Naive thymus-derived CD4-positive, alpha-beta T cell (primary cell): ENCODE measurements around the gene CST2. TPM values are rescaled to one million over a fixed set of nuclear protein-coding genes. Genes with fewer than 3 reads are reported as not detected.
"Not testable (repeated sequence)": the region's sequence is repeated elsewhere in the genome, so short reads cannot be mapped to it uniquely, and the experiment has no call there.

ENCODE experiments used
- ATAC-seq: fragments of 150-1000 bp; cut with Tn5 transposase; 2 replicates; pipeline ENCODE4 v1.10.0; 2021; ENCODE audit warnings: mild to moderate bottlenecking, moderate library complexity
- CTCF ChIA-PET: fragments of 350-600 bp; sonication (Branson Sonifier 250); formaldehyde crosslinking; loops from one replicate; lab custom pipeline; 2021; ENCODE audit warnings: antibody characterized with exemption; lab: Charles Lee
- POLR2A ChIA-PET: fragments of 350-600 bp; sonication (Branson Sonifier 250); formaldehyde crosslinking; loops from one replicate; lab custom pipeline; 2021; ENCODE audit warnings: antibody characterized with exemption, inconsistent platforms; lab: Charles Lee
- DNase-seq, 9 donors: peaks; one replicate each; pipeline versions ENCODE4 v3.0.0 to v3.0.0-alpha.2; 2020 to 2022; ENCODE audit warnings: mixed read lengths in 1 of 9
- H3K27ac ChIP-seq: one replicate; pipeline ENCODE4 v1.7.0; 2013; ENCODE audit warnings: mild to moderate bottlenecking, low read depth, low read length, moderate library complexity
- H3K27me3 ChIP-seq, 2 donors: one replicate each; pipeline ENCODE4 v1.7.0; 2013; ENCODE audit warnings: low read length in 2 of 2, mild to moderate bottlenecking in 2 of 2, moderate library complexity in 2 of 2; ENCODE audit not compliant: control insufficient read depth in 2 of 2, insufficient read depth in 2 of 2
- H3K36me3 ChIP-seq, 3 experiments: 1 replicate in 2 of 3; 2 replicates in 1 of 3; pipeline ENCODE4 v1.7.0; 2013; ENCODE audit warnings: low read length in 3 of 3, mild to moderate bottlenecking in 3 of 3, moderate library complexity in 1 of 3; ENCODE audit not compliant: insufficient read depth in 3 of 3, control insufficient read depth in 2 of 3
- H3K4me1 ChIP-seq, 2 donors: one replicate each; pipeline ENCODE4 v1.7.0; 2013; ENCODE audit warnings: low read length in 2 of 2, mild to moderate bottlenecking in 2 of 2, moderate library complexity in 1 of 2; ENCODE audit not compliant: control insufficient read depth in 2 of 2, insufficient read depth in 2 of 2
- H3K4me3 ChIP-seq: 2 replicates; pipeline ENCODE4 v1.7.0; 2013; ENCODE audit warnings: mild to moderate bottlenecking, low read length
- H3K9me3 ChIP-seq, 3 experiments: 1 replicate in 2 of 3; 2 replicates in 1 of 3; pipeline ENCODE4 v1.7.0; 2013; ENCODE audit warnings: low read length in 3 of 3; ENCODE audit not compliant: control insufficient read depth in 2 of 3
- H3K27ac Mint-ChIP-seq, 9 donors: one replicate each; pipeline ENCODE4 v1.8.0; 2020 to 2022; ENCODE audit warnings: mixed read lengths in 9 of 9, mild to moderate bottlenecking in 8 of 9, moderate library complexity in 5 of 9, inconsistent platforms in 2 of 9
- H3K27me3 Mint-ChIP-seq, 5 donors: one replicate each; pipeline ENCODE4 v1.8.0; 2021 to 2022; ENCODE audit warnings: mixed read lengths in 5 of 5, mild to moderate bottlenecking in 1 of 5
- H3K36me3 Mint-ChIP-seq, 5 donors: one replicate each; pipeline ENCODE4 v1.8.0; 2020 to 2022; ENCODE audit warnings: mixed read lengths in 5 of 5, mild to moderate bottlenecking in 3 of 5, inconsistent platforms in 1 of 5
- H3K4me1 Mint-ChIP-seq, 7 donors: one replicate each; pipeline ENCODE4 v1.8.0; 2020 to 2022; ENCODE audit warnings: mixed read lengths in 7 of 7, mild to moderate bottlenecking in 3 of 7, inconsistent platforms in 1 of 7
- H3K4me3 Mint-ChIP-seq, 10 donors: one replicate each; pipeline ENCODE4 v1.8.0; 2020 to 2022; ENCODE audit warnings: mild to moderate bottlenecking in 10 of 10, mixed read lengths in 10 of 10, moderate library complexity in 6 of 10, inconsistent platforms in 2 of 10
- H3K9me3 Mint-ChIP-seq, 11 donors: one replicate each; pipeline ENCODE4 v1.8.0; 2020 to 2022; ENCODE audit warnings: mixed read lengths in 11 of 11, mild to moderate bottlenecking in 4 of 11, inconsistent platforms in 1 of 11, moderate library complexity in 1 of 11
- intact Hi-C, 2 donors: fragments of 100-400 bp; cut with micrococcal nuclease; formaldehyde crosslinking; loops; one replicate each; pipeline ENCODE4 v1.15.1; 2023
- polyA plus RNA-seq, 2 donors: library from polyadenylated mRNA; unstranded; fragments of 300-500 nt; fragmentation: Illumina TruSeq; gene quantifications; one replicate each; pipeline ENCODE4 v1.2.3, GENCODE V29; 2021
- total RNA-seq, 6 experiments: library from RNA in 5 of 6; stranded (reverse) in 5 of 6; gene quantifications; 1 replicate in 5 of 6; 2 replicates in 1 of 6; pipeline ENCODE4 v1.2.3 and lab custom pipeline; 2021 to 2026

The CST2 gene
- total and polyA plus RNA-seq, 7 experiments from 2014 or later, result not detected

DNA sequence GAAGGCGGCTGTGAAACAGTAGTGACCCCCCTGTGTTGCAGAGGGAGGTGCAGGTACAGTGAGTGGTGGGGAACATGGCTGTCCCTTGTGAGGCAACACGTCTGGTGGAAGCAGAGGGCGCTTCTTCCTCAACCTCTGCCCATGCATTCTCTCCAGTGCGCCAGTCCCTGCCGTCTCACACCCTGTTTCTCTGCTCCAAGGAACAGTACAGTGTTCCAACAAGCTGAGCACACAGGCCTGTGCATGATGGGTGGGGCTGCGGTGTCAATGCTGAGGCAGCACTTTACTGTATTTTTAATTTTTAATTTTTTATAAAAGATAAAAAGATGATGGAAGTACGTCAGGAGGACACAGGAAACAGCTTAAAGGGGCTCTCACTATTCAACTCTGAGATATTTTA, 32.5 kb downstream of the CST2 start:
- Mint-ChIP-seq H3K36me3 (no peaks in the 10 kb centered on the region), H3K27me3 (peaks cover 12 to 39% (median 20%) of the 10 kb centered on the region in 5 donors), H3K4me3 (no peak overlapping the region), H3K27ac (no peak overlapping the region), H3K4me1 (no peaks in the 10 kb centered on the region), H3K9me3 (peaks cover 0 to 8% (median 0%) of the 10 kb centered on the region in 11 donors)
- ChIA-PET CTCF (no interaction called here), POLR2A (no interaction called here)
- Histone ChIP-seq H3K4me3 (no peak overlapping the region), H3K36me3 (no peaks in the 10 kb centered on the region), H3K27me3 (no peaks in the 10 kb centered on the region), H3K27ac (no peak overlapping the region), H3K4me1 (no peaks in the 10 kb centered on the region), H3K9me3 (no peaks in the 10 kb centered on the region)
- DNase-seq (no peak), ATAC-seq (no peak)
- intact Hi-C loops, result no loop called here

- ChIA-PET POLR2A (no interaction called here), CTCF (no interaction called here)
- H3K4me3 Mint-ChIP-seq, result no peak overlapping the region
These were observed 43.1 kb downstream of the CST2 start for GRCh38 chr20:23783447-23783846.

GRCh38 chr20:23782366-23782983, 44.1 kb downstream of the CST2 start:
- intact Hi-C loops, result no loop called here
- no peak overlapping the region for H3K27ac ChIP-seq
- Mint-ChIP-seq H3K4me1 (no peaks in the 10 kb centered on the region), H3K36me3 (no peaks in the 10 kb centered on the region), H3K4me3 (no peak overlapping the region), H3K27ac (no peak overlapping the region), H3K9me3 (peaks cover 0 to under 1% (median 0%) of the 10 kb centered on the region in 11 donors), H3K27me3 (peaks cover 0 to 8% (median 6%) of the 10 kb centered on the region in 5 donors)
- DNase-seq (no peak), ATAC-seq (peak; percentile 50)
- H3K4me1 ChIP-seq, result no peaks in the 10 kb centered on the region
- H3K36me3 ChIP-seq, result no peaks in the 10 kb centered on the region
- no peak overlapping the region for H3K4me3 ChIP-seq
- ChIA-PET CTCF (no interaction called here), POLR2A (no interaction called here)
- no peaks in the 10 kb centered on the region for H3K9me3 ChIP-seq
- H3K27me3 ChIP-seq, result no peaks in the 10 kb centered on the region

More at GRCh38 chr20:23783447-23783846, 43.1 kb downstream of the CST2 start:
- ATAC-seq, result no peak
- Mint-ChIP-seq H3K9me3 (peaks cover 0 to 2% (median 0%) of the 10 kb centered on the region in 11 donors), H3K36me3 (no peaks in the 10 kb centered on the region), H3K4me1 (no peaks in the 10 kb centered on the region), H3K27me3 (peaks cover under 1 to 8% (median 3%) of the 10 kb centered on the region in 5 donors), H3K27ac (no peak overlapping the region)
- H3K36me3 ChIP-seq, result no peaks in the 10 kb centered on the region
- H3K4me1 ChIP-seq, result no peaks in the 10 kb centered on the region
- H3K4me3 ChIP-seq, result no peak overlapping the region
- no peak for DNase-seq
- H3K27ac ChIP-seq, result no peak overlapping the region
- H3K27me3 ChIP-seq, result no peaks in the 10 kb centered on the region
- H3K9me3 ChIP-seq, result no peaks in the 10 kb centered on the region
- intact Hi-C loops, result no loop called here

DNA sequence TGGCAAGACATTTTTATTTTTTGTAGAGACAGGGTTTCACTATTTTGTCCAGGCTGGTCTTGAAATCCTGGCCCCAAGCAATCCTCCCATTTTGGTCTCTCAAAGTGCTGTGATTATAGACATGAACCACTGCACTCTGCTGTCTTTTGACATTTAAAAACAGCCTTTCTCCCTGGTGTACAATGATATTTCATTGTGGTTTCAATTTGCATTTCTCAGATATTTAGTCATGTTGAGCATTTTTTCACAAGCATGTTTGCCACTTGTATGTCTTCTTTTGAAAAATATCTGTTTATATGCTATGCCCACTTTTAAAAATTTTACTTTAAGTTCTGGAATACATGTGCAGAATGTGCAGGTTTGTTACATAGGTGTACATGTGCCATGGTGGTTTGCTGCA, 47.9 kb downstream of the CST2 start:
- DNase-seq, H3K4me3 ChIP-seq, H3K27ac Mint-ChIP-seq, CTCF ChIA-PET, H3K4me1 ChIP-seq, H3K27ac ChIP-seq, H3K36me3 Mint-ChIP-seq, H3K9me3 ChIP-seq, intact Hi-C loops, H3K9me3 Mint-ChIP-seq, ATAC-seq, H3K27me3 ChIP-seq, H3K4me3 Mint-ChIP-seq, H3K4me1 Mint-ChIP-seq, H3K36me3 ChIP-seq, POLR2A ChIA-PET: not testable (repeated sequence)
- peaks cover 2 to 30% (median 15%) of the 10 kb centered on the region in 5 donors for H3K27me3 Mint-ChIP-seq

- H3K27ac Mint-ChIP-seq, ATAC-seq, intact Hi-C loops, POLR2A ChIA-PET, H3K27me3 ChIP-seq, H3K36me3 ChIP-seq, H3K4me1 Mint-ChIP-seq, H3K9me3 Mint-ChIP-seq, H3K27ac ChIP-seq, H3K4me3 ChIP-seq, H3K36me3 Mint-ChIP-seq, DNase-seq, H3K4me1 ChIP-seq, H3K9me3 ChIP-seq, H3K4me3 Mint-ChIP-seq: not testable (repeated sequence)
- H3K27me3 Mint-ChIP-seq, result peaks cover 2 to 37% (median 18%) of the 10 kb centered on the region in 5 donors
- CTCF ChIA-PET, result interaction anchor here (0.6 kb wide), 1 partner anchor 436 kb away, joined by 3 read pairs; no protein-coding TSS in a partner anchor
These were observed 49.1 kb downstream of the CST2 start for GRCh38 chr20:23777380-23777779.

- H3K9me3 Mint-ChIP-seq, result no peaks in the 10 kb centered on the region
- no peak overlapping the region for H3K27ac ChIP-seq
- H3K9me3 ChIP-seq, result no peaks in the 10 kb centered on the region
- H3K4me1 ChIP-seq, result no peaks in the 10 kb centered on the region
- intact Hi-C loops, result no loop called here
- H3K4me1 Mint-ChIP-seq, result no peaks in the 10 kb centered on the region
- POLR2A ChIA-PET, result no interaction called here
- H3K27me3 Mint-ChIP-seq, result peaks cover 2 to 31% (median 18%) of the 10 kb centered on the region in 5 donors
- H3K4me3 Mint-ChIP-seq, result no peak overlapping the region
- H3K27ac Mint-ChIP-seq, result no peak overlapping the region
- H3K27me3 ChIP-seq, result peaks cover 0 to 3% of the 10 kb centered on the region in 2 donors
- no peak overlapping the region for H3K4me3 ChIP-seq
- no peaks in the 10 kb centered on the region for H3K36me3 ChIP-seq
- ATAC-seq, result no peak
- DNase-seq, result no peak
- CTCF ChIA-PET, result interaction anchor here (0.9 kb wide), 1 partner anchor 114 kb away, joined by 3 read pairs; no protein-coding TSS in a partner anchor
- no peaks in the 10 kb centered on the region for H3K36me3 Mint-ChIP-seq
These were observed 50.3 kb downstream of the CST2 start for GRCh38 chr20:23776067-23776771.
